Hematopoietic multipotent progenitor cell treated with erythropoietin and hydrocortisone succinate and interleukin-3 and kit ligand, for 8 days (in vitro differentiated cells): ENCODE results near the gene MYH14.

Experiments
- DNase-seq: peaks from one replicate; pipeline ENCODE4 v3.0.0-alpha.2; 2015

Gene MYH14

GRCh38 chr19:50300814-50301606 lies 97.6 kb downstream of the MYH14 start:
- DNase-seq = no peak

DNA sequence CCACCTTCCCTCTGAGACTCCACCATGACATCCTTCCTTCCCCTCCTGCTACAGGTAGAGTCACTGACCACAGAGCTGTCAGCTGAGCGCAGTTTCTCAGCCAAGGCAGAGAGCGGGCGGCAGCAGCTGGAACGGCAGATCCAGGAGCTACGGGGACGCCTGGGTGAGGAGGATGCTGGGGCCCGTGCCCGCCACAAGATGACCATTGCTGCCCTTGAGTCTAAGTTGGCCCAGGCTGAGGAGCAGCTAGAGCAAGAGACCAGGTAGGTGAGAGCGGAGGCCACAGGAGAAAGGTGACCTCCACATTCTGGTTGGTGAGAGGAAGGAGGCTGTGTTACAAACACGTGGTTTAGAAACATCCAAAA lies 98.2 kb downstream of the MYH14 start:
- DNase-seq = no peak

DNA sequence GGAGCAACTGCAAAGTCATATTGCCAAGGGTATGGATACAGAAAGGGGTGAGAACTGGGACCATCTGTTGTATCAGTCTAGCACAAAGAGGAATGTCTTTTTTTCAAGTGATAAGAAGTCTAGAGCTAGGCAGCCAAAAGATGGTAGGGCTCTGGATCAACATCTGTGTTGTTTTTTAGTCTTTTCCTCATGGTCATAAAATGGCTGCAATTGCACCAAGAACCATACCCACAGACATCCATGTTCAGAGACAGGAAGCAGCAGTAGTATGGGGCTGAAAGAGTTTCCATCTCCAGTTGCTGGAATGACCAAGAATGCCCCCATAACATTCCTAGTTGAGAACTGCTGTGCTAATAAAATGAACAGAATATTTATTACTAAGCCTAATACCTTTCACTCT lies 100.1 kb downstream of the MYH14 start:
- DNase-seq = no peak

DNA sequence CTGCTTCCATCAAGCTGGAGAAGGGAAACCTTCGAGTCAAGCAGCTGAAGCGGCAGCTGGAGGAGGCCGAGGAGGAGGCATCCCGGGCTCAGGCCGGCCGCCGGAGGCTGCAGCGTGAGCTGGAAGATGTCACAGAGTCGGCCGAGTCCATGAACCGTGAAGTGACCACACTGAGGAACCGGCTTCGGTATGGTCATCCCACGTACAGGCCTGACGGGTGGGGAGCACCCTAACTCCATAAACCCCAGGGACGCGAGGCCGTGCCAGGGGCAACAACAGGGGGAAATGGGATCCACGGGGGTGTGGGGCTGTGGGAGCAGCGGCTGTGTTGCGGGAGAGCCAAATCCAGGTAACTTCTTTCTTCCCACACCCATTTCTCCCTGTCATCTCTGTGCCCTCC lies 105.6 kb downstream of the MYH14 start:
- no peak for DNase-seq

DNA sequence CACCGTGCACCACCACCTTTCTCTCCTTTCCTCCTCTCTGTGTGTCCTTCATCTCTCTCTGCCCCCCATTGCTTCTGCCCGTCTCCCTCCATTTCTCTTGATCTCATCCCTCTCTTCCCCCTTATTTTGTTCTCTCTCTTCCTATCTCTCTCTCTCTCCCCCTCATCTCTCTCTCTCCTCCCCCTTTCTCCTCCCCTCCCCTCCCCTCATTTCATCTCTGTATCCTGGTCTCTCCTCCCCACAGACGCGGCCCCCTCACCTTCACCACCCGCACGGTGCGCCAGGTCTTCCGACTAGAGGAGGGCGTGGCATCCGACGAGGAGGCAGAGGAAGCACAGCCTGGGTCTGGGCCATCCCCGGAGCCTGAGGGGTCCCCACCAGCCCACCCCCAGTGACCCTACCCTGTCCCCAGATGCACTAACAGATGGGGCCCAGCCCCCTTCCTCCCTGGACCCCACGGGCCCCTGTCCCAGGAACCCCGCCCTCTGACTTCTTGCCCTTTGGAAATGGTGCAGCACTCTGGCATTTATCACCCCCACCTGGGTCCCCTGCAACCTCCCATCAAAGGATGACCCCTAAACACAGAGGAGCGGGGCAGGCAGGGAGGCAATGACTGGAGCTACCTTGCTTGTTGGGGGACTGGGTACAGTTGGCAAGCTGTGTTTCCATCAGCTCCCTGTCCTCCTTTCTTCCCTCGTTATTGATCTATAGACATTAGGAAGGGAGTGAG lies 106.1 kb downstream of the MYH14 start:
- DNase-seq = no peak

- no peak for DNase-seq
These were observed 107.5 kb downstream of the MYH14 start for GRCh38 chr19:50310759-50311465.

- DNase-seq = no peak
These were observed 108.6 kb downstream of the MYH14 start for GRCh38 chr19:50311723-50312635.

GRCh38 chr19:50312967-50313811 lies 109.8 kb downstream of the MYH14 start:
- DNase-seq = no peak

DNA sequence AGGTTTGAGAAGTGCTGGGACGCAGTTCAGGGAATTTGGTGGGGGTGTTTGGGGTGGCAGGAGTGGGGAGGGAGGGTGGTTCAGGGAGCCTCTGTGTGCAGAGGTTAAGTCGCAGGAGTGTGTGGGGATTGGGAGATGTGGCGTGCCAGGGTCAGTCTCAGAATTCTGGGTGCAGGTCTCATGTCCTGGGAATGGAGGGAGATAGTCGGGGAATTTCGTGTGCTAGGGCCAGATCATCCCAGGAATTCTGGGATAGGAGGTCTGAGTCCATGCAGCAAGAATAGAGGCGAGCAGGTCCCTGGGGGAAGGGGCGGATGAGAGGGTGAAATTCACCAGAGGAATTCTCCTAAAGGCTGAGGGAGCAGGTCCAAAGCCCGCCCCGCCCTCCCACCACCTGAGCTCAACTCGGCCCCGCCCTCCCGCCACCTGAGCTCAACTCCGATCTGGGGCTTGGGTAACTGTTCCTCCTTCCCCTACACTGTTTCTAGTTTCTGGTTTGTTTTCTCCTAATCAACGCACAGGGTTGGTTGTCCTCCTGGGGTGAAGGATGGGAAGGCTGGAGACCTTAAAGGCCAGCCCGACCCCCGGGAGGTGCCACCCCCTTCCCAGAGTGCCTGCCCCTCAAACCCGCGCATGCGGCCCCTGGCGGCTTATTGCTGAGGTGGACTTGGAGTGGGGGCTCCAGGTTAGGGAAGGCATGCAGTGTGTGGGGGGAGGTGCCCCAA lies 110.6 kb downstream of the MYH14 start:
- DNase-seq = no peak

GRCh38 chr19:50314724-50315708 lies 111.6 kb downstream of the MYH14 start:
- no peak for DNase-seq

GRCh38 chr19:50315773-50316448 lies 112.5 kb downstream of the MYH14 start:
- no peak for DNase-seq

GRCh38 chr19:50317115-50317514 lies 113.7 kb downstream of the MYH14 start:
- DNase-seq = no peak

DNA sequence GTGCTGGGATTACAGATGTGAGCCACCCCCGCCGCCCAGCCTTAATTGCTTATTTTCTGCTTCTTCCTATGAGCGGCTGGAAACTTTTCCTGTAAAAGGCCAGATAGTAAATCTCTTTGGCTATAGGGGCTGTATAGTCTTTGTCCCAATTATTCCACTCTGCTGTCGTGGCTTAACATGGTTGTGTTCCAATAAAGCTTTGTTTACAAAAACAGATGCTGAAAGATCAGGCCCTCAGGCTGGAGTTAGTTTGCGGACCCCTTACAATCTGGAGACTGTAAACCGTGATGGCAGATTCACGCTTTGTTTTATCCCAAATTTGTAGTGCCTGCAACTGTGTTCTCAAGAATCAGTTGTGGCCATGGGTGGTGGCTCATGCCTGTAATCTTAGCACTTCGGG lies 115.0 kb downstream of the MYH14 start:
- DNase-seq = no peak

DNA sequence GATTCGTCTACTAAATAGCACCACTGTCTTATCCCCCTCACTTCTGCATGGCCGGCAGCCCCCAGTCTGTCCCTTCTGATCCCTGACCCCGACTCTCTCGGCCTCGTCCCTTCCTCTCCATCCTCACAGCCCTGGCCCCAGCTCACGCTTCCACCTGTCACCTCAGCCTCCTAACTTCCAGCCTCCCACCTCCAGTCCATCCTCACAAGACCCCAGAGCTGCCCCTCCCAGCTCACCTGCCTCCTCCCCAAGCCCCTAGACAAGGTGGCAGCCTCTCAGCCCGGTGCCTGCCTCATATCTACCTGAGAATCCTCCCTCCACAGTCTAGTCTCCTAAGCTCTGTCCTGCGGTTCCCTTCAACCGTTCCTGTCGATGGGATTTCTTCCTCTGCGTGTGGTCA lies 115.7 kb downstream of the MYH14 start:
- DNase-seq = no peak

GRCh38 chr19:50320051-50320450 lies 116.6 kb downstream of the MYH14 start:
- no peak for DNase-seq

GRCh38 chr19:50320596-50320995 lies 117.2 kb downstream of the MYH14 start:
- DNase-seq = no peak

DNA sequence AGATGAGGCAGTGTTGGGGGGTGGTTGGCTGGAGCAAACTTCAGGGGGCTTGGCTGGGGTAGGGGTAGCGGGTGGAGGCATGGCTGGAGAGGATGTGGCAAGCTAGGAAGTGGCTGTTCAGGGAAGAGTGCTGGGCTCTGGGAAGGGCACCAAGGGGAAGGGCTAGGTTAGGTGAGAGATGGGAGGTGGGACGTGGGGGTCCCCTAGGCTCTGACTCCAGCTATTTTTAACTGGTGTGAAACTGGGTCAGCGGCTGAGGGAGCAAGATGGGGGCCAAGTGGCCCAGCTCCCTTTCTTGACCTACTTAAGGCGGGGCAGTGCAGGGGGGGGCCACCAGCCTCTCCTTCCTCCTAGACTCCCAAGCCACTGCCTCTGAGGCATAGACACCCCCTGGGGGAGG lies 118.4 kb downstream of the MYH14 start:
- DNase-seq = no peak

- no peak for DNase-seq
These were observed 118.8 kb downstream of the MYH14 start for GRCh38 chr19:50322234-50322633.
